ENCODE measurements around the gene GPX6.
"Not testable (repeated sequence)": the region's sequence is repeated elsewhere in the genome, so short reads cannot be mapped to it uniquely, and the experiment has no call there.

GPX6 gene

GRCh38 chr6:28523241-28523622 lies 7.6 kb upstream of the GPX6 start:
- no peak for FAIRE-seq

GRCh38 chr6:28522594-28523240 lies 7.1 kb upstream of the GPX6 start:
- no peak for FAIRE-seq

GRCh38 chr6:28517964-28518363 lies 2.4 kb upstream of the GPX6 start:
- FAIRE-seq, result no peak

- FAIRE-seq, result not testable (repeated sequence)
These were observed 3.2 kb downstream of the GPX6 start for GRCh38 chr6:28512387-28512786.

- no peak for FAIRE-seq
These were observed 3.8 kb downstream of the GPX6 start for GRCh38 chr6:28511628-28512300.

- FAIRE-seq, result no peak
These were observed 8.7 kb downstream of the GPX6 start for GRCh38 chr6:28506807-28507475.

GRCh38 chr6:28505733-28506132 lies 9.9 kb downstream of the GPX6 start:
- FAIRE-seq, result no peak

- not testable (repeated sequence) for FAIRE-seq
These were observed 12.8 kb downstream of the GPX6 start for GRCh38 chr6:28502709-28503305.

GRCh38 chr6:28502136-28502535 lies 13.5 kb downstream of the GPX6 start:
- FAIRE-seq, result not testable (repeated sequence)

GRCh38 chr6:28501259-28501658 lies 14.3 kb downstream of the GPX6 start:
- FAIRE-seq, result no peak

- FAIRE-seq, result no peak
These were observed 17.7 kb downstream of the GPX6 start for GRCh38 chr6:28497893-28498292.

GRCh38 chr6:28497306-28497705 lies 18.3 kb downstream of the GPX6 start:
- no peak for FAIRE-seq

GRCh38 chr6:28496099-28496779 lies 19.4 kb downstream of the GPX6 start:
- peak; percentile 74 for FAIRE-seq

GRCh38 chr6:28491984-28492317 lies 23.6 kb downstream of the GPX6 start:
- FAIRE-seq, result no peak

- no peak for FAIRE-seq
These were observed 25.2 kb downstream of the GPX6 start for GRCh38 chr6:28490205-28490890.

GRCh38 chr6:28489366-28490204 lies 26.0 kb downstream of the GPX6 start:
- FAIRE-seq, result no peak

GRCh38 chr6:28488916-28489365 lies 26.7 kb downstream of the GPX6 start:
- peak; percentile 28 for FAIRE-seq

GRCh38 chr6:28486988-28487742 lies 28.4 kb downstream of the GPX6 start:
- FAIRE-seq, result no peak

- no peak for FAIRE-seq
These were observed 29.1 kb downstream of the GPX6 start for GRCh38 chr6:28486533-28486932.

GRCh38 chr6:28485482-28485881 lies 30.1 kb downstream of the GPX6 start:
- no peak for FAIRE-seq

All from TTC549 (cell line).